Subcutaneous adipose tissue (tissue), 4 donors: ENCODE data around the gene ILDR1. TPM values are rescaled to one million over a fixed set of nuclear protein-coding genes. Genes with fewer than 3 reads are reported as not detected.

ENCODE experiments used
- CTCF ChIP-seq: fragments of 450-650 bp; IDR thresholded peaks from one replicate; pipeline ENCODE4 v1.5.1; 2016; ENCODE audit warnings: low read depth, mild to moderate bottlenecking, control low read depth, antibody characterized with exemption, moderate library complexity
- total RNA-seq, 4 donors: library from RNA; depleted of rRNA; stranded (reverse); fragments of >200 nt; gene quantifications; one replicate each; pipeline ENCODE4 v1.1.0, GENCODE V29; 2016

The ILDR1 gene
- total RNA-seq, 4 donors from 2014 or later, result 0.17 TPM; not detected in 3

GRCh38 chr3:121979246-121979645 is 42.8 kb downstream of the ILDR1 start:
- no peak for TF ChIP-seq CTCF

- TF ChIP-seq CTCF, result no peak
Measured at GRCh38 chr3:121976727-121977126, 45.3 kb downstream of the ILDR1 start.

GRCh38 chr3:121975702-121976302 is 46.2 kb downstream of the ILDR1 start:
- no peak for TF ChIP-seq CTCF

GRCh38 chr3:121974601-121975111 is 47.4 kb downstream of the ILDR1 start:
- no peak for TF ChIP-seq CTCF

- no peak for TF ChIP-seq CTCF
Measured at GRCh38 chr3:121970047-121970446, 52.0 kb downstream of the ILDR1 start.

- TF ChIP-seq CTCF, result no peak
Measured at GRCh38 chr3:121969631-121970030, 52.4 kb downstream of the ILDR1 start.

- no peak for TF ChIP-seq CTCF
Measured at GRCh38 chr3:121963608-121964007, 58.4 kb downstream of the ILDR1 start.
